Measurements from ENCODE around the gene CCL22.

DNA sequence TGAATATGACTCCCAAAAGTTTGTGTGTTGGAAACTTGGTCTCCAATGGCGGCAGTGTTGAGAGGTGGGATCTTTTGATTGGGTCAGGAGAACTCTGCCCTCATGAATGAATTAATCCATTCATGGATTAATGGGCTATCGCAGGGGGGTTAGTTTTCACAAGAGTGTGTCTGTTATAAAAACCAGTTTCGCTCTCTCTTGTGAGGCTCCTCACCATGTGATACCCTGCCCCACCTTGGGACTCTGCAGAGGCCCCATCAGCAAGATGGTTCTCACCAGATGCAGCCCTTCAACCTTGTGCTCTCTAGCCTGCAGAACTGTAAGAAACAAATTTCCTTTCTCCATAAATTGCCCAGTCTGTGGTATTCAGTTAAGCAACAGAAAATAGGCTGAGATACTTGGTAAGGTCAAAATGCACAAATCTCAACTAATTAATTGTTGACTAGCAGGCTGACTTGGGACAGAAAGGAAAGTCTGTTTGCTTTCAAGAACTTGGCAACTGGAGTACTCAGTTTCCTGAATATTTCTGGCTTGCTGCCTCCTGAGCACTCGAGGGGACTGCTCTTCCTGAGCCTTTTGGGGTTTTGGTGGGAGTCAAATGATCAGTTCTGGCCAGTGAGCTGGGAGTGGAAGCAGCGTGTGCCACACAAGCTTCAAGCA is 32.2 kb downstream of the CCL22 start:
- TF ChIP-seq, protein P1, sequence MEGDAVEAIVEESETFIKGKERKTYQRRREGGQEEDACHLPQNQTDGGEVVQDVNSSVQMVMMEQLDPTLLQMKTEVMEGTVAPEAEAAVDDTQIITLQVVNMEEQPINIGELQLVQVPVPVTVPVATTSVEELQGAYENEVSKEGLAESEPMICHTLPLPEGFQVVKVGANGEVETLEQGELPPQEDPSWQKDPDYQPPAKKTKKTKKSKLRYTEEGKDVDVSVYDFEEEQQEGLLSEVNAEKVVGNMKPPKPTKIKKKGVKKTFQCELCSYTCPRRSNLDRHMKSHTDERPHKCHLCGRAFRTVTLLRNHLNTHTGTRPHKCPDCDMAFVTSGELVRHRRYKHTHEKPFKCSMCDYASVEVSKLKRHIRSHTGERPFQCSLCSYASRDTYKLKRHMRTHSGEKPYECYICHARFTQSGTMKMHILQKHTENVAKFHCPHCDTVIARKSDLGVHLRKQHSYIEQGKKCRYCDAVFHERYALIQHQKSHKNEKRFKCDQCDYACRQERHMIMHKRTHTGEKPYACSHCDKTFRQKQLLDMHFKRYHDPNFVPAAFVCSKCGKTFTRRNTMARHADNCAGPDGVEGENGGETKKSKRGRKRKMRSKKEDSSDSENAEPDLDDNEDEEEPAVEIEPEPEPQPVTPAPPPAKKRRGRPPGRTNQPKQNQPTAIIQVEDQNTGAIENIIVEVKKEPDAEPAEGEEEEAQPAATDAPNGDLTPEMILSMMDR (IDR thresholded peaks at IDR 0.05) = no peak
- no peak for TF ChIP-seq EP300 (IDR thresholded peaks at IDR 0.05)

Data from esophagus muscularis mucosa (tissue), 3 donors.